ENCODE results near the gene MTMR12. TPM values are rescaled to one million over a fixed set of nuclear protein-coding genes. Genes with fewer than 3 reads are reported as not detected.

Gene MTMR12
- total and polyA plus RNA-seq, 2 of the 4 experiments (the other 2 are of a cell fraction): 11.1 to 21.3 TPM

DNA sequence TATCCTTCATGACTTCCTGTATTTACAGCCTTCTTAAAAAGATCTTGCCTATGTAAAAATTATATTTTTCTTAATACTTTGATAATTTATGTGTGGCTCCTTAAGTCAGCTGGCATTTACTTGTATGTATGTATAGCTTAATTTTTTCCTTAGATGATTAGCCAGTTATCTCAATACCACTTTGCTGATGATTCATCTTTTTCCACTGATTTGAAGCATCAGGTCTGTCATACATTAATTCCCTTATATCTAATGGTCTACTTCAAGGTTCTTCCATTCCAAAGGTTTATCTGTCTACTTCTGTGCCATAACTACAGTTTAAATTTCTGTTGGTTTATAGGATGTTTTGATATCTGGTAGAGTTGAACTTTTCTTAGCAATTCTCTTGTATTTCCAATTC, 44.9 kb upstream of the MTMR12 start:
- Histone ChIP-seq H3K9ac (ENCODE audit: low read depth, low read length) (no peak overlapping the region), H3K4me3 (ENCODE audit: insufficient read depth, low read depth, low read length) (no peak overlapping the region), H4K91ac (ENCODE audit: insufficient read depth, low read depth, low read length) (no peak overlapping the region), H2AK9ac (replicated peaks; ENCODE audit: low read depth, low read length, poor library complexity) (no peak overlapping the region), H3K9me1 (ENCODE audit: insufficient read depth, low read length) (no peaks in the 10 kb centered on the region), H3K4ac (ENCODE audit: low read depth, low read length) (no peak overlapping the region), H3K56ac (ENCODE audit: extremely low read depth, insufficient read depth, low read length) (no peak overlapping the region), H4K5ac (ENCODE audit: low read depth, low read length) (no peak overlapping the region), H2BK120ac (ENCODE audit: low read depth, low read length) (no peak overlapping the region), H2BK20ac (ENCODE audit: low read depth, low read length) (no peak overlapping the region), H2AK5ac (ENCODE audit: low read depth, low read length) (no peak overlapping the region), H2BK5ac (ENCODE audit: low read depth, low read length, poor library complexity, severe bottlenecking) (no peak overlapping the region), H3K36me3 (ENCODE audit: control insufficient read depth, insufficient read depth, low read length) (peaks cover 25% of the 10 kb centered on the region), H4K20me1 (ENCODE audit: insufficient read depth, low read length) (no peaks in the 10 kb centered on the region; the same call in 1 of the 2 replicates), H3K18ac (ENCODE audit: low read depth, low read length) (no peak overlapping the region), H3K4me2 (ENCODE audit: low read depth, low read length) (no peak overlapping the region), H3K23ac (ENCODE audit: low read depth, low read length) (no peak overlapping the region), H3K9me3 (ENCODE audit: control insufficient read depth, insufficient read depth, low read length) (no peaks in the 10 kb centered on the region), H3K79me1 (ENCODE audit: low read depth in 1 of 2, low read length in 2 of 2) (peaks cover 7 to 12% of the 10 kb centered on the region in 2 experiments; a peak in 3 of 4 replicates), H2AFZ (replicated peaks; ENCODE audit: low read length, poor library complexity) (no peak overlapping the region), H3K27ac (ENCODE audit: insufficient read depth, low read length) (no peak overlapping the region), H4K8ac (ENCODE audit: low read depth in 2 of 2, low read length in 2 of 2) (no peak overlapping the region), H3K14ac (replicated peaks; ENCODE audit: low read depth, low read length) (no peak overlapping the region), H2BK15ac (ENCODE audit: low read depth, low read length) (no peak overlapping the region), H3K4me1 (ENCODE audit: control insufficient read depth, insufficient read depth, low read length) (no peaks in the 10 kb centered on the region), H3K27me3 (ENCODE audit: control insufficient read depth, insufficient read depth, low read length) (no peaks in the 10 kb centered on the region)
- intact Hi-C loops (cut with micrococcal nuclease) (no loop called here), in situ Hi-C loops (cut with MboI; ENCODE audit: low sequenced_read_pairs) (no loop called here), dilution Hi-C loops (cut with HindIII; ENCODE audit: low sequenced_read_pairs, unreplicated experiment) (no loop called here)
- BruUV-seq (replicated peaks): no TSS peak
- DNase-seq (no peak), ATAC-seq (ENCODE audit: low read depth) (no peak)
- ChIA-PET CTCF (interaction anchor here (0.9 kb wide), 1 partner anchor 11 kb away, joined by 3 read pairs; no protein-coding TSS in a partner anchor), POLR2A (ENCODE audit: unreplicated experiment) (no interaction called here)
- TF ChIP-seq MAFK (IDR thresholded peaks at IDR 0.05; ENCODE audit: low read depth, low read length): no peak
- no peak for TF ChIP-seq MXI1 (IDR thresholded peaks at IDR 0.05; ENCODE audit: borderline replicate concordance, low read depth, low read length)
- TF ChIP-seq MAZ (IDR thresholded peaks at IDR 0.05; ENCODE audit: borderline replicate concordance, low read depth, low read length): no peak
- no peak for TF ChIP-seq RFX5 (IDR thresholded peaks at IDR 0.05; ENCODE audit: low read depth, low read length)
- no peak for TF ChIP-seq ELK1 (IDR thresholded peaks at IDR 0.05; ENCODE audit: borderline replicate concordance, low read depth, low read length)
- no peak for TF ChIP-seq NFE2L2 (IDR thresholded peaks at IDR 0.05; ENCODE audit: low read depth, low read length)
- no peak for TF ChIP-seq SMC3 (IDR thresholded peaks at IDR 0.05; ENCODE audit: low read depth, low read length)

Measured in IMR-90 (cell line).